GM10266 (cell line): ENCODE measurements around the gene INPP4B.
"Not testable (repeated sequence)": the region's sequence is repeated elsewhere in the genome, so short reads cannot be mapped to it uniquely, and the experiment has no call there.

ENCODE experiments used
- DNase-seq: peaks from one replicate; pipeline ENCODE4 v3.0.0; 2012; ENCODE audit errors: extremely low spot score
- TF ChIP-seq, protein P1 (sequence below): IDR thresholded peaks from 2 replicates; pipeline ENCODE4 v1.5.1; 2012; ENCODE audit warnings: mild to moderate bottlenecking, low read depth; ENCODE audit not compliant: control insufficient read depth, insufficient read depth; ENCODE audit errors: missing control alignments

INPP4B gene

GRCh38 chr4:142516686-142517526 lies 329.2 kb downstream of the INPP4B start:
- TF ChIP-seq, protein P1, sequence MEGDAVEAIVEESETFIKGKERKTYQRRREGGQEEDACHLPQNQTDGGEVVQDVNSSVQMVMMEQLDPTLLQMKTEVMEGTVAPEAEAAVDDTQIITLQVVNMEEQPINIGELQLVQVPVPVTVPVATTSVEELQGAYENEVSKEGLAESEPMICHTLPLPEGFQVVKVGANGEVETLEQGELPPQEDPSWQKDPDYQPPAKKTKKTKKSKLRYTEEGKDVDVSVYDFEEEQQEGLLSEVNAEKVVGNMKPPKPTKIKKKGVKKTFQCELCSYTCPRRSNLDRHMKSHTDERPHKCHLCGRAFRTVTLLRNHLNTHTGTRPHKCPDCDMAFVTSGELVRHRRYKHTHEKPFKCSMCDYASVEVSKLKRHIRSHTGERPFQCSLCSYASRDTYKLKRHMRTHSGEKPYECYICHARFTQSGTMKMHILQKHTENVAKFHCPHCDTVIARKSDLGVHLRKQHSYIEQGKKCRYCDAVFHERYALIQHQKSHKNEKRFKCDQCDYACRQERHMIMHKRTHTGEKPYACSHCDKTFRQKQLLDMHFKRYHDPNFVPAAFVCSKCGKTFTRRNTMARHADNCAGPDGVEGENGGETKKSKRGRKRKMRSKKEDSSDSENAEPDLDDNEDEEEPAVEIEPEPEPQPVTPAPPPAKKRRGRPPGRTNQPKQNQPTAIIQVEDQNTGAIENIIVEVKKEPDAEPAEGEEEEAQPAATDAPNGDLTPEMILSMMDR: no peak
- DNase-seq: no peak

DNA sequence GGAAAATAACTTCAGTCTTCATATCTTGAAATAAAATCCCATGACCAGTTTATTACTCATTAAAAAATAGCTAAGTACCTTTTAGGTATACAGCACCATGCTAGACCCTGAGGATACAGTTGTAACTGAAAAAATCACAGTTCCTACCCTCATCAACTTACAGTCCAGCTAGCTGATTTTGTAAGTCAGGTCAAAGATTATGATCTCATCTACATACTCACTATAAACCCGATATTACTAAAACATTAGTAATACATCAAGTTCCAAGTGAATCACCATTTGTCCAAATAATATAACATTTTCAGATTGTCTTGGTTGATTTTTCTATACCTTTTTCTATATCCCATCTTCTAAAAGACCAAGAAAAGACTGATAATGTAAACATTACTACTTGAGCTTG lies 333.9 kb downstream of the INPP4B start:
- no peak for DNase-seq
- TF ChIP-seq, protein P1: no peak

GRCh38 chr4:142509881-142510280 lies 336.2 kb downstream of the INPP4B start:
- TF ChIP-seq, protein P1: no peak
- DNase-seq: no peak

DNA sequence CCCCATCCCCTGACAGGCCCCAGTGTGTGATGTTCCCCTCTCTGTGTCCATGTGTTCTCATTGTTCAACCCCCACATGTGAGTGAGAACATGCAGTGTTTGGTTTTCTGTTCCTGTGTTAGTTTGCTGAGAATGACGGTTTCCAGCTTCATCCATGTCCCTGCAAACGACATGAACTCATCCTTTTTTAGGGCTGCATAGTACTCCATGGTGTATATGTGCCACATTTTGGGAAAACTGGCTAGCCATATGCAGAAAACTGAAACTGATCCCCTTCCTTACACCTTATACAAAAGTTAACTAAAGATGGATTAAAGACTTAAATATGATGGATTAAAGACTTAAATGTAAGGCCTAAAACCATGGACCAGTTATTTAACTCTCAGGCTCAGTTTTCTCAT lies 336.7 kb downstream of the INPP4B start:
- DNase-seq: not testable (repeated sequence)

DNA sequence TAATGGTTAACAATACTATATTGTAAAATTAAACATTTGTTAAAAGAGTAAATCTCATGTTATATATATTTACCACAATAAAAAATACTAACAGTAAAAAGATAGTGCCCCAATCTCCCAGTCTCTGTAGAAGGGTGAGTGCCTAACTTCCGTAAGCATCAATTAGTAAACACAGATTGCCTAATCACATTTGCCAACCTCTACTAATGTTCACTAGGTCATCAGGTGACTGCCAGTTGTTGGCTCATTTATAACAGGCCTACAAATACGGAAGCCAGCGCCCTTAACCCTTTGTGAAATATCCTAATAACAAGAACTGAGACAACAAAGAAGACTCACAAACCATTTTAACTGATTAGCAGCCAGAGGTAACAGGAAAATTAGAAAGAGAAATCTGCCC lies 345.1 kb downstream of the INPP4B start:
- TF ChIP-seq, protein P1: no peak
- DNase-seq: no peak

GRCh38 chr4:142497606-142498005 lies 348.5 kb downstream of the INPP4B start:
- TF ChIP-seq, protein P1: no peak
- DNase-seq: no peak

DNA sequence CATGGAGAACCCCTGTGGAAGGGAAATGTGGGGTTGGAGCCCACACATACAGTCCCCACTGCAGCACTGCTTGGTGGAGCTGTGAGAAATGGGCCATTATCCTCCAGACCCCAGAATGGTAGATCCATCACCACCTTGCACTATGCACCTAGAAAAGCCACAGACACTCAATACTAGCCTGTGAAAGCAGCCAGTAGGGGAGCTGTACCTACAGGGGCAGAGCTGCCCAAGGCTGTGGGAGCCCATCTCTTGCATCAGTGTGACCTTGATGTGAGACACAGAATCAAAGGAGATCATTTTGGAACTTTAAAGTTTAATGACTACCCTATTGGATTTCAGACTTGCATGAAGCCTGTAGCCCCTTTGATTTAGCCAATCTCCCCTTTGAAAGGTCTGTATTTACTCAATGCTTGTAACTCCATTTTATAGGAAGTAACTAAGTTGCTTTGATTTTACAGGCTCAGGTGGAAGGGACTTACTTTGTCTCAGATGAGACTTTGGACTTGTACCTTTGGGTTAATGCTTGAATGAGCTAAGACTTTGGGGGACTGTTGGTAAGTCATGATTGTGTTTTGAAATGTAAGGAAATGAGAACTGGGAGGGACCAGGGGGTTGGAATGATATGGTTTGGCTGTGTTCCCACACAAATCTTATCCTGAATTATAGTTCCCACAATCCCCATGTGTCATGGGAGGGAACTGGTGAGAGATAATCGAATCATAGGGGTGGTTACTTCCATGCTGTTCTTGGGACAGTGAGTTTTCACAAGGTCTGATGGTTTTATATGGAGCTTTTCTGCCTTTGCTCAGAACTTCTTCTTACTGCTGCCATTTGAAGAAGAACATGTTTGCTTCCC lies 352.6 kb downstream of the INPP4B start:
- DNase-seq: no peak
- TF ChIP-seq, protein P1: no peak
